GM12873 (cell line): ENCODE measurements around the gene RNF220.

ENCODE experiments used
- CTCF ChIP-seq: IDR thresholded peaks from 2 replicates; pipeline ENCODE4 v1.5.1; 2012; ENCODE audit warnings: low read depth, mild to moderate bottlenecking, moderate library complexity, low read length, control low read depth; ENCODE audit not compliant: insufficient read depth; ENCODE audit errors: missing control alignments

The RNF220 gene

GRCh38 chr1:44558883-44559282 lies 153.8 kb downstream of the RNF220 start:
- no peak for TF ChIP-seq CTCF

GRCh38 chr1:44559330-44559729 lies 154.3 kb downstream of the RNF220 start:
- TF ChIP-seq CTCF, result no peak

GRCh38 chr1:44559913-44560312 lies 154.9 kb downstream of the RNF220 start:
- TF ChIP-seq CTCF, result no peak

- TF ChIP-seq CTCF, result no peak
Observed at GRCh38 chr1:44565259-44565750, 160.2 kb downstream of the RNF220 start.

GRCh38 chr1:44565833-44566232 lies 160.8 kb downstream of the RNF220 start:
- no peak for TF ChIP-seq CTCF

GRCh38 chr1:44566281-44567046 lies 161.4 kb downstream of the RNF220 start:
- no peak for TF ChIP-seq CTCF

- TF ChIP-seq CTCF, result no peak
Observed at GRCh38 chr1:44568128-44568900, 163.3 kb downstream of the RNF220 start.
